Mesendoderm (in vitro differentiated cells): ENCODE results near the gene UNCX.

Experiments
- DNase-seq: peaks from one replicate; pipeline ENCODE4 v3.0.0; 2013
- H2AK5ac ChIP-seq: 2 replicates; pipeline ENCODE4 v1.6.1; 2013; ENCODE audit warnings: low read length, inconsistent platforms
- H2BK120ac ChIP-seq: 2 replicates; pipeline ENCODE4 v1.6.1; 2013; ENCODE audit warnings: low read depth, mild to moderate bottlenecking, low read length, moderate library complexity, mixed read lengths
- H2BK15ac ChIP-seq: replicated peaks from 2 replicates; pipeline ENCODE4 v1.6.1; 2013; ENCODE audit warnings: low read depth, mild to moderate bottlenecking, moderate library complexity
- H2BK5ac ChIP-seq: 2 replicates; pipeline ENCODE4 v1.6.1; 2013; ENCODE audit warnings: low read length, inconsistent platforms
- H3K18ac ChIP-seq: 2 replicates; pipeline ENCODE4 v1.6.1; 2013; ENCODE audit warnings: mild to moderate bottlenecking, low read length, mixed read lengths
- H3K23ac ChIP-seq: one replicate; pipeline ENCODE4 v1.6.1; 2013; ENCODE audit warnings: low read length
- H3K27ac ChIP-seq: 2 replicates; pipeline ENCODE4 v1.5.1; 2013; ENCODE audit warnings: low read depth, mild to moderate bottlenecking, inconsistent platforms, low read length, moderate library complexity
- H3K27me3 ChIP-seq: 2 replicates; pipeline ENCODE4 v1.6.1; 2013; ENCODE audit warnings: low read length, control low read depth, mild to moderate bottlenecking, inconsistent platforms; ENCODE audit not compliant: insufficient read depth, poor library complexity
- H3K36me3 ChIP-seq: 2 replicates; pipeline ENCODE4 v1.6.1; 2013; ENCODE audit warnings: low read length, inconsistent platforms; ENCODE audit not compliant: control insufficient read depth, insufficient read depth
- H3K4ac ChIP-seq: one replicate; pipeline ENCODE4 v1.6.1; 2013; ENCODE audit warnings: low read depth, mild to moderate bottlenecking, low read length, moderate library complexity
- H3K4me1 ChIP-seq: 2 replicates; pipeline ENCODE4 v1.6.1; 2013; ENCODE audit warnings: low read depth, low read length, inconsistent platforms; ENCODE audit not compliant: control insufficient read depth
- H3K4me2 ChIP-seq: 2 replicates; pipeline ENCODE4 v1.6.1; 2013; ENCODE audit warnings: low read length
- H3K4me3 ChIP-seq: 2 replicates; pipeline ENCODE4 v1.5.1; 2013; ENCODE audit warnings: mild to moderate bottlenecking, low read length
- H3K56ac ChIP-seq: one replicate; pipeline ENCODE4 v1.6.1; 2013; ENCODE audit warnings: low read length
- H3K79me1 ChIP-seq: 2 replicates; pipeline ENCODE4 v1.6.1; 2013; ENCODE audit warnings: low read length, inconsistent platforms
- H3K79me2 ChIP-seq: 2 replicates; pipeline ENCODE4 v1.6.1; 2013; ENCODE audit warnings: mild to moderate bottlenecking, low read length; ENCODE audit not compliant: control insufficient read depth, insufficient read depth
- H3K9ac ChIP-seq: 2 replicates; pipeline ENCODE4 v1.6.1; 2013; ENCODE audit warnings: low read length, inconsistent platforms
- H4K5ac ChIP-seq: one replicate; pipeline ENCODE4 v1.6.1; 2013; ENCODE audit warnings: low read length
- H4K8ac ChIP-seq: one replicate; pipeline ENCODE4 v1.6.1; 2013; ENCODE audit warnings: low read depth, mild to moderate bottlenecking, control low read depth, low read length, moderate library complexity
- WGBS: extraction: QIAGEN DNeasy Blood & Tissue Kit; methylation state at CpG from one replicate; pipeline ENCODE4 v1.1.7; 2013; ENCODE audit warnings: low lambda C conversion rate, missing lambda C conversion rate; ENCODE audit not compliant: insufficient coverage; ENCODE audit errors: extremely low coverage; 5-methylcytosine and 5-hydroxymethylcytosine counted together

Gene UNCX

GRCh38 chr7:1264345-1265280, 31.9 kb downstream of the UNCX start:
- Histone ChIP-seq H3K79me1 (no peaks in the 10 kb centered on the region), H3K4me2 (no peak overlapping the region), H3K18ac (no peak overlapping the region), H3K36me3 (no peaks in the 10 kb centered on the region), H2BK15ac (no peak overlapping the region), H3K4ac (no peak overlapping the region), H4K8ac (no peak overlapping the region), H2BK5ac (no peak overlapping the region), H3K27me3 (no peaks in the 10 kb centered on the region), H3K23ac (no peak overlapping the region), H2BK120ac (no peak overlapping the region), H3K56ac (no peak overlapping the region), H4K5ac (no peak overlapping the region), H3K9ac (no peak overlapping the region), H3K27ac (no peak overlapping the region), H3K4me3 (no peak overlapping the region), H2AK5ac (no peak overlapping the region), H3K79me2 (no peaks in the 10 kb centered on the region), H3K4me1 (no peaks in the 10 kb centered on the region)
- no CpG with 5 or more reads among the region's 30 CpGs for WGBS
- no peak for DNase-seq

GRCh38 chr7:1267016-1267900, 34.6 kb downstream of the UNCX start:
- Histone ChIP-seq H2BK15ac (no peak overlapping the region), H2BK120ac (no peak overlapping the region), H4K5ac (no peak overlapping the region), H3K36me3 (no peaks in the 10 kb centered on the region), H4K8ac (no peak overlapping the region), H3K27ac (no peak overlapping the region), H3K23ac (no peak overlapping the region), H3K79me2 (no peaks in the 10 kb centered on the region), H3K79me1 (no peaks in the 10 kb centered on the region), H3K56ac (no peak overlapping the region), H3K4me1 (no peaks in the 10 kb centered on the region), H3K4me2 (no peak overlapping the region), H3K18ac (no peak overlapping the region), H3K27me3 (no peaks in the 10 kb centered on the region), H3K4ac (no peak overlapping the region), H2AK5ac (no peak overlapping the region), H3K4me3 (no peak overlapping the region), H2BK5ac (no peak overlapping the region), H3K9ac (no peak overlapping the region)
- no CpG with 5 or more reads among the region's 31 CpGs for WGBS
- DNase-seq, result no peak

GRCh38 chr7:1268076-1268815, 35.6 kb downstream of the UNCX start:
- no peak for DNase-seq
- H2BK120ac ChIP-seq, result no peak overlapping the region

GRCh38 chr7:1268866-1269265, 36.2 kb downstream of the UNCX start:
- Histone ChIP-seq H3K4me3 (no peak overlapping the region), H3K23ac (no peak overlapping the region), H2AK5ac (no peak overlapping the region), H2BK5ac (no peak overlapping the region), H2BK15ac (no peak overlapping the region), H2BK120ac (no peak overlapping the region), H3K4ac (no peak overlapping the region), H3K36me3 (no peaks in the 10 kb centered on the region), H3K4me1 (no peaks in the 10 kb centered on the region), H3K18ac (no peak overlapping the region), H4K5ac (no peak overlapping the region), H3K79me1 (no peaks in the 10 kb centered on the region), H3K27ac (no peak overlapping the region), H4K8ac (no peak overlapping the region), H3K4me2 (no peak overlapping the region), H3K27me3 (no peaks in the 10 kb centered on the region), H3K56ac (no peak overlapping the region), H3K9ac (no peak overlapping the region), H3K79me2 (no peaks in the 10 kb centered on the region)
- no peak for DNase-seq
- no CpG with 5 or more reads among the region's 14 CpGs for WGBS

More at GRCh38 chr7:1268076-1268815, 35.6 kb downstream of the UNCX start:
- Histone ChIP-seq H3K4me3 (no peak overlapping the region), H3K4me1 (no peaks in the 10 kb centered on the region), H3K36me3 (no peaks in the 10 kb centered on the region), H3K79me2 (no peaks in the 10 kb centered on the region), H3K23ac (no peak overlapping the region), H3K4ac (no peak overlapping the region), H3K18ac (no peak overlapping the region), H3K56ac (no peak overlapping the region), H2BK15ac (no peak overlapping the region), H4K5ac (no peak overlapping the region), H2AK5ac (no peak overlapping the region), H3K9ac (no peak overlapping the region), H3K27ac (no peak overlapping the region), H2BK5ac (no peak overlapping the region), H3K4me2 (no peak overlapping the region), H3K79me1 (no peaks in the 10 kb centered on the region), H4K8ac (no peak overlapping the region), H3K27me3 (no peaks in the 10 kb centered on the region)
- no CpG with 5 or more reads among the region's 27 CpGs for WGBS

GRCh38 chr7:1269336-1269890, 36.7 kb downstream of the UNCX start:
- no peak overlapping the region for H2BK120ac ChIP-seq
- no peak overlapping the region for H2BK15ac ChIP-seq
- no peaks in the 10 kb centered on the region for H3K36me3 ChIP-seq
- no peak overlapping the region for H4K5ac ChIP-seq
- no peak overlapping the region for H3K27ac ChIP-seq
- no CpG with 5 or more reads among the region's 29 CpGs for WGBS
- H3K4me2 ChIP-seq, result no peak overlapping the region
- no peak overlapping the region for H3K18ac ChIP-seq
- no peak overlapping the region for H3K9ac ChIP-seq
- no peaks in the 10 kb centered on the region for H3K79me2 ChIP-seq
- no peak for DNase-seq
- no peak overlapping the region for H3K4me3 ChIP-seq
- H3K27me3 ChIP-seq, result no peaks in the 10 kb centered on the region
- H2AK5ac ChIP-seq, result no peak overlapping the region
- no peak overlapping the region for H2BK5ac ChIP-seq
- no peak overlapping the region for H3K23ac ChIP-seq
- H3K4me1 ChIP-seq, result no peaks in the 10 kb centered on the region
- no peak overlapping the region for H4K8ac ChIP-seq
- no peak overlapping the region for H3K4ac ChIP-seq
- H3K56ac ChIP-seq, result no peak overlapping the region
- H3K79me1 ChIP-seq, result no peaks in the 10 kb centered on the region
